HG03108 (cell line): ENCODE results near the gene NINL.
"Not testable (repeated sequence)": the region's sequence is repeated elsewhere in the genome, so short reads cannot be mapped to it uniquely, and the experiment has no call there.

Source experiments
- ATAC-seq: cut with Tn5 transposase; IDR thresholded peaks from one replicate; pipeline ENCODE4 v1.9.1; 2021; ENCODE audit warnings: moderate library complexity; ENCODE audit not compliant: unreplicated experiment

Gene NINL

GRCh38 chr20:25600632-25601031 lies 15.3 kb upstream of the NINL start:
- ATAC-seq = no peak

GRCh38 chr20:25592135-25592852 lies 7.0 kb upstream of the NINL start:
- no peak for ATAC-seq

GRCh38 chr20:25590778-25591177 lies 5.4 kb upstream of the NINL start:
- ATAC-seq = not testable (repeated sequence)

- no peak for ATAC-seq
Observed at GRCh38 chr20:25588491-25588890, 3.2 kb upstream of the NINL start.

- ATAC-seq = no peak
Observed at GRCh38 chr20:25587536-25587935, 2.2 kb upstream of the NINL start.

- no peak for ATAC-seq
Observed at GRCh38 chr20:25586877-25587276, 1.5 kb upstream of the NINL start.

GRCh38 chr20:25583607-25584006 lies 1.7 kb downstream of the NINL start:
- not testable (repeated sequence) for ATAC-seq

- ATAC-seq = no peak
Observed at GRCh38 chr20:25580711-25581110, 4.6 kb downstream of the NINL start.

GRCh38 chr20:25579081-25579770 lies 6.1 kb downstream of the NINL start:
- ATAC-seq = no peak

GRCh38 chr20:25576783-25577530 lies 8.4 kb downstream of the NINL start:
- ATAC-seq = no peak

GRCh38 chr20:25574411-25574810 lies 10.9 kb downstream of the NINL start:
- no peak for ATAC-seq

- ATAC-seq = no peak
Observed at GRCh38 chr20:25573288-25574251, 11.8 kb downstream of the NINL start.

GRCh38 chr20:25571817-25572216 lies 13.5 kb downstream of the NINL start:
- no peak for ATAC-seq

- ATAC-seq = no peak
Observed at GRCh38 chr20:25571240-25571639, 14.1 kb downstream of the NINL start.

- ATAC-seq = no peak
Observed at GRCh38 chr20:25570148-25570530, 15.2 kb downstream of the NINL start.

GRCh38 chr20:25567286-25567685 lies 18.0 kb downstream of the NINL start:
- ATAC-seq = no peak

- ATAC-seq = no peak
Observed at GRCh38 chr20:25566821-25567220, 18.5 kb downstream of the NINL start.

GRCh38 chr20:25565578-25566157 lies 19.7 kb downstream of the NINL start:
- no peak for ATAC-seq

GRCh38 chr20:25563876-25564275 lies 21.5 kb downstream of the NINL start:
- ATAC-seq = no peak

- no peak for ATAC-seq
Observed at GRCh38 chr20:25563362-25563761, 22.0 kb downstream of the NINL start.
